GM19099 (cell line): ENCODE measurements around the gene COL5A1.

Experiments
- POLR2A ChIP-seq: IDR thresholded peaks from 3 replicates; pipeline ENCODE4 v1.6.1; 2011; ENCODE audit warnings: low read depth; ENCODE audit not compliant: insufficient read length; ENCODE audit errors: extremely low read depth

Gene COL5A1

DNA sequence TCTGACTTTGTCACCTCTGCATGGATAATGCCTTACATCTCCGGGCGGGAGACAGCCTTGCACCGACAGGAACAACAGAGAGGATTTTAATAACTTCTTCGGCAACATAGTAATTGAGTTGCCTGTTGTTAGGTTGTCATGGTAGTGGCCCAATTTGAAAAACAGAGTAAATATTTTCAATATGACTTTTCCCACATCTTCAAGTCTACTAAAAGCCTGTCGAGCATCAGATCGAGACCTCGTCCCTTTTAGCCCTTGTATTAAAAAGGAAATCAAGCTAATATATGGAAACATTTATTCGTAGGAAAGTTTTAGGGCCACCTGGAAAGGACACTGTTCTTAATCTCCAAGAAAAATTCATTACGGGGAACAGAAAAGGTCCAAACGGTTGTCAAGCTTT lies 168.2 kb downstream of the COL5A1 start:
- TF ChIP-seq POLR2A, result no peak

DNA sequence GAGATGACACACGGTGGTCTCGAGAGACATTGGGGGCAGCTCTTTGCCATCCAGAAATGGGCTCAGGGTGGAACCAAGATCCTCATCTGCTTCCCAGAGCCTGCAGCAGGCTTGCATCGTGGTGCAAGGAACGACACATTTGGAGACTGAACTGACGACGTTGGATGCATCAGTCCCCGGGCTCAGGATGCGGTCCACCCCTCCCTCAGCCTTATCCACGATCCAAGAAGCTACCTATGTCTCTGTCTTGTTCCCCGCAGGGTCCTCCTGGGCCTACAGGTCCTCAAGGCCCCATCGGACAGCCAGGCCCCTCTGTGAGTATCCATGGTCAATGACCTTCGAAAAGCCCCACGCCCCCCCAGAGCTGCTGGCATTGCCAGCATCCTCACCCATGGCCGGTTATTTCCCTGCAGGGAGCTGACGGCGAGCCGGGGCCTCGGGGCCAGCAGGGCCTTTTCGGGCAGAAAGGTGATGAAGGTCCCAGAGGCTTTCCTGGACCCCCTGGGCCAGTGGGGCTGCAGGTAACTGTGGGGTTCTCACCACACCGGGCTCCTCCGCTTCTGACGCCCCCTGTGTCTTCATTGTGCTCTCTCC lies 169.6 kb downstream of the COL5A1 start:
- TF ChIP-seq POLR2A, result no peak

DNA sequence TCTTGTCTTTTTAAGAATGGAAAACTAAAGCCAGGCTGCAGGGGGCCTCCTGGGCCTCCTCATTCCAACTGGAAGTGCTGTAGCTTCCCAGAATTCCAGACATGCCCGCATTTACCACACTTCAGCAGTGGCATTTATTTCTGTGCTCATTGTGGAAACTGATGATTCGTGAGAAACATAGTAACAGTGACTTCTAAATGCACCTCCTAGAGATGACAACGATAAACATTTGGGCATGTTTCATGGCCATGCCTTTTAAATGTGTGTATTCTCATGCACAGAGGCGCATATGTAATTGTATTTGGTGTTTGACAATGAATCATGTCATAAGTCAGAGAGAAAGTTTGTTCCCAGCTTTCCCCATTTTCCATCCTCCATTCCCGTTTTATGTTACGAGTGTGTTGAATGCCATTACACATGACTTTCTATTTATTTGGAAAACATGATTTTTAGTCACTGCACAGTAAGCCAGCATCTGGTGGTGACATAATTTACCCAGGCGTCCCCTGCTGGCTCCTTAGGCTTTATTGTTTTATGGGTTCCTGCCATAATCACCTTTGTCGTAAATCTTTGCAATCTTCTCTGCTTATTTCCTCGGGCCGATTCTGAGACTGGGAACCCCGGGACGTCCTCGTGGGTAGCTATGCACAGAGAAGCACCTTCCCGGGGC lies 170.2 kb downstream of the COL5A1 start:
- no peak for TF ChIP-seq POLR2A

DNA sequence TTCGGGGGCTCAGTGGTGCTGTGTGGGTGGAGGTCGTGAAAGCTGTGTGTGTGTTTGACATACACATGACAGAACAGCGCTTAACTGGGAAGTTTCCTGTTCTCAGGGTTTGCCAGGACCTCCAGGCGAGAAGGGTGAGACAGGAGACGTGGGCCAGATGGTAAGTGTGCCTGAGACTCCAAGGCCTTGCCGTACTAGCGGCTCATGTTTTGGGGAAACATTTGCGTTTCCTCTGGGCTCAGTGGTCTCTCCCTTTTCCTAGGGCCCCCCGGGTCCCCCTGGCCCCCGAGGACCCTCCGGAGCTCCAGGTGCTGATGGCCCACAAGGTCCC lies 170.7 kb downstream of the COL5A1 start:
- no peak for TF ChIP-seq POLR2A

DNA sequence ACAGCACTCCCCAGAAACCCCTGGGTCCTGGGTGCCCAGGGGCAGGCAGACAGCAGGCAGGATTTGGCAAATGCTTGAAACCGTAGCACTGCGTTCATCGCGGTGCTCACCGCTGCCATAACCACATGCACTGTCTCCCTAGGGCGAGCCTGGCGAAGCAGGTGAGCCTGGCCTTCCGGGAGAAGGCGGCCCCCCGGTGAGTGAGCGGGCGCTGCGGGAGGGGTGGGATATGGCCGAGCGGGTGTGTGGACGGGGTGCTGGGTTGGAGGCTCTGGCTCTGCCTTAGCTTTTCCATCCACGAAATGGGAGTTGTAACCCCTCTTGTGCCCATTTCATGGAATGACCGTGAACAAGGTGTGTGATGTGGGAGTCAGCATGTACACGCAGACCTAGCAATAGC lies 172.2 kb downstream of the COL5A1 start:
- no peak for TF ChIP-seq POLR2A

DNA sequence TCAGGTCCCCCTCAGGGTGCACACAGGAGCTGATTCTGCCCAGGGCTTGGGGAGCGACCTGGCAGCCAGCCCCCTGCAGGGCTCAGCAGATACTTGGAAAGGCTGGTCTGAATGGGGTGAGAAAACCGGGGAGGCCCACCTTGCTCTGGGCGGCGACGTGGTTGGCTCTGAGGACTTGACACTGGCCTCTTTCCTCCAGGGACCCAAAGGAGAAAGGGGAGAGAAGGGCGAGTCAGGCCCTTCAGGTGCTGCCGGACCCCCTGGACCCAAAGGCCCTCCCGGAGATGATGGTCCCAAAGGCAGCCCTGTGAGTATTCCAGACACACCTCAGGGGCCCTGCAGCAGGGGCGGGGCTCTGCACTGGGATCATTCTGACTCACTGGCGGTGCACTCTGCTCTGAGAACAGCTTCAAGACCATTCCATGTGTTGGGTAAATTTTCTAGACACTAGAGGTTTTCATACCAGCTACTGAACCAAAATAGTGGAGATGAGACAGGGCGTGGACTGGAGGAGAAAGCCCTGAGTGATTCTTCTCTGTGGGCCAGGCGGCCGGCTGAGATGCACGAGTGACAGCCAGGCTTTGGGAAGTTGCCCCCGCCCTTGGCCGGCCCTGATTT lies 173.1 kb downstream of the COL5A1 start:
- no peak for TF ChIP-seq POLR2A

DNA sequence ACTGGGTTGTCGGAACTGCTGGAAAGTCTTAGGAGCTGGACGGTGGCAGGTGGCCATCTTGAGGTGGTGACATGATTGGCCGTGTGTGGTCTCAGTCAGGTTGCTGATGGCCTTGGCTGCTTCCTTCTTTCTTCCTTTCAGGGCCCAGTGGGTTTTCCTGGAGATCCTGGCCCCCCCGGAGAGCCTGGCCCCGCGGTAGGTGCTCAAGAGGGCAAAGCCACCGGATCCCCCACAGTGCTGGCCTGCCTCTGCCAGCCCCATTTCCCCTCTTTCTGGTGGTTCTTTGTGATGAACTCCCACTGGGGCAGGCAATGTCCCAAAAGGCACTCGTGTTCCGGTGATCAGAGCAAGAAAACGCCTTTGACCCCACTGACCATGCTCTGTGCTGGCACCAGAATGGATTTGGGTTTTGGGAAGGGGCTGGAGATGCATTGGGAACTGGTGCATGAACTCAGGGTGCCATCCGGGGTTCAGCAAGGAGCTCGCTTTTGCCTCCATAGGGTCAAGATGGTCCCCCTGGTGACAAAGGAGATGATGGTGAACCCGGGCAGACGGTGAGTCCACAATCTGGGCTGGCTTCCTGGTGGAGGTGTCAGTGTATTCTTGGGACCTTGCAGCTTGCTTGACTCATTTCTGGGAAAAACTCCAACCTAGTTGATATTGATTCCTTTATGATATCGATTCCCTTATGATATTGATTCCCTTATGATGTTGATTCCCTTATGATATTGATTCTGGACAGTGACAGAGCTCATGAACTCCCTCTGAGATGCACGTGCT lies 174.0 kb downstream of the COL5A1 start:
- no peak for TF ChIP-seq POLR2A

DNA sequence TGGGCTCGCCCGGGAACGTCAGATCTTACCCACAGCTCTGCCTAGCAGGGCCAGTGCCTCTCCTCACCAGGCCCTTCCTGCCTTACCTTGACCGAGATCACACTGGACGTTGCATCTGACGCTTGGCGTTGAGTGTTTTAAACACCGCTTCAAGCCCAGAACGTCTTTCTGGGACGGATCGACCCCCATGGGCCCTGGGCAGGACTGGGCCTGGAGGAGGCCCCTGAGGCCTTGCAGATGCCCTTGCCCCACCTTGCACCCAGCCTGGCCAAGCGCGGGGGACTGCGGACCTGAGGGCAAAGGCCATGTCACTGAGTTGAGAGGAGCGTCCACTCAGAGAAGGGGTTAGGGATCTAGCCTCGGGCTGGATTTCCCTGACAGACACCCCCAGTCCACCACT lies 174.7 kb downstream of the COL5A1 start:
- TF ChIP-seq POLR2A, result no peak

DNA sequence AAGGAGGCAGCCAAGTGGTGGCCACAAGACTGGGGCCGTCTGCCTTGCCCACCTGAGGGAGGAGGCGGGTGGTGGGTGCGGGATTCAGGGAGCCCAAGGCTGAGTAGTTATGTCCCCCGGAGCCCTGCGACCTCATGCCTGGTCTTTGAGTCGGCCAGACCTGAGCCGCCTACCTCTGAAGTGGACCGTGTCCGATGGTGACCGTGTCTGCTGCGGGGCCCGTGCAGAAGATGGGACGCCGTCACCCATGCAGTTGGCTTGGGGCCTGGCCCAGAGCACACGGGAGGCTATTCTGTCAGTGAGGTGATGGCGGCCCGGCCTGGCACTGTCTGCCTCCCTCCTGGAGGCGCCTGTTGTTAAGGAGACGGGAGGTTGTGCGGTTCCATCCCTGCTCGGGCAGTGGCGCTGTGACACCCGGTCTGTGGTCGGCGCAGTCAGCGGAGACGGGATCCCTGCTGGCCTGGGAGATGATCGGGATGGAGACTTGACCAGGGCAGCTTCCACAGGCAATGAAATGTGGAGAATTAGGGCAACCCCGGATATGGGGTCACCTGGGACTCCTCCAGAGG lies 176.5 kb downstream of the COL5A1 start:
- TF ChIP-seq POLR2A, result no peak

DNA sequence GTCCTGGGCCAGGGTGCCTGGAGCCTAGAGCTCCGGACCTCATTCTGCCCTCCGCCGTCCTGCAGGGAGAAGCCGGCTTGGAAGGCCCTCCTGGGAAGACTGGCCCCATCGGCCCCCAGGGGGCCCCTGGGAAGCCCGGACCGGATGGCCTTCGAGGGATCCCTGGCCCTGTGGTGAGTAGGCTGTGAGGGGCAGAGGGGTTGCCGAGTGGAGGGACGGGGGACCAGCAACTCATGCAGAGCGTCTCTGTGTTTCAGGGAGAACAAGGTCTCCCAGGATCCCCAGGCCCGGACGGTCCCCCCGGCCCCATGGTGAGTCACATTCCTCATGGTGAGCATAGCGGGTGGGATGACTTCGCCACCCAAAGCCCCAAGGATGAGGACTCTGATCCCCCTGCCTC lies 177.0 kb downstream of the COL5A1 start:
- no peak for TF ChIP-seq POLR2A

DNA sequence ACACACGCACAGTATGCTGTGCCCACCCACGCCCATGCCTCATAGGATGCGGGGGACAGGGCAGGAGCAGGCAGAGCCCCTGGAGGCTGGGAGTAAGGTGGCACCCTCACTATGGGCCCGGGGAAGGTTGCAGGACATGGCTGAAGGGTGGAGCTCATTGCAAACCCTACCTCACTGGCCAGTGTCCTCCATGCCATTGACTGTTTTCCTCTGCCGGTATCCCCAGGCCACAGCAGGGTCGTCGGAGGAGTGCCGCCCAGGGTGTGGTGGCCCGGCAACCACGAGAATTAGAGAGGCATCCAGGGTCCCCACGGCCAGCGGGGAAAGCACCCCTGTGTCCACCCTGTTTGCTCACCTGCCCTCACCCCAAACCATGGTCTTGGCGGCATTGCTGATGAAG lies 179.3 kb downstream of the COL5A1 start:
- TF ChIP-seq POLR2A, result no peak

DNA sequence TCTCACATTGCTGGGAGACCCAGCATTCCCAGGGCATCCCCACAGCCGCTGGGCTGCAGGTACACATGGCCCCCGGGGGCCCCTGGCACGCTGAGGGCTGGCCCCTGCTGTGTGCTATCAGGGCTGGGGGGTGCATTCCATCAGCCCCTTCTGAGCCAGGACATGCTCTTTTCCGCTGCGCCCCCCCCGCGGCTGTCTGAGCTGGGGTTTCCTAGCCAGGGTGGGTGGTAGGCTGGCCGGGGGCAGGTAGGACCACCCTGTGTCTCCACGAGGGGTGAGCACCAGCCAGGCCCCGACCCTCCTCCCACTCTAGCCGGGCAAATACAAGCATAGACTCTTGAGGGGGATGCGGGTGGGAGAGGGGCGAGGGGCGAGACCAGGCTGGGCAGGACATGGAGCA lies 180.9 kb downstream of the COL5A1 start:
- TF ChIP-seq POLR2A, result no peak

DNA sequence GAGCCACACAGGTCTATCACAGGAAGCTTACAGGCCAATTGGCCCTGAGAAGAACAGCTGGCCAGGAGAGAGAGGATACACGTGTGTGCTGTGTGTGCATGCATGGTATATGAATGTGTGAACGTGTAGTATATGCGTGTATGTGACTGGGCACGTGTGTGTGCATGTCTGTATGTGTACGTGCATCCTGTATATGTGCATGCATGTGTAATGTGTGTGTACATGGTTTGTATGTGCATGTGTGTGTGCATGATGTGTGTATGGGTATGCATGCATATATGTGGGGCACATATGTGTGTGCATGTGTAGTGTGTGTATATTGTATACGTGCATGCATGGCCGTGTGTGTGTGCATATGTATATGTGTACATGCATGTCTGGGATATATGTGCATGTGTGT lies 182.0 kb downstream of the COL5A1 start:
- no peak for TF ChIP-seq POLR2A

DNA sequence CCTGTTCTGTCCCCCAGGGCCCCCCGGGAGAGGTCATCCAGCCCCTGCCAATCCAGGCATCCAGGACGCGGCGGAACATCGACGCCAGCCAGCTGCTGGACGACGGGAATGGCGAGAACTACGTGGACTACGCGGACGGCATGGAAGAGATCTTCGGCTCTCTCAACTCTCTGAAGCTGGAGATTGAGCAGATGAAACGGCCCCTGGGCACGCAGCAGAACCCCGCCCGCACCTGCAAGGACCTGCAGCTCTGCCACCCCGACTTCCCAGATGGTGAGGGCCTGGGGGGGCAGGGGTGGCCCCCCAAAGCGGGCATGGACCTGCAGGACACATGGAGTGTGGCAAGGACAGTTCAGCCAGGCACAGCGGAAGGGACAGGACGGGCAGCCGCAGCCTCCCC lies 183.0 kb downstream of the COL5A1 start:
- no peak for TF ChIP-seq POLR2A

DNA sequence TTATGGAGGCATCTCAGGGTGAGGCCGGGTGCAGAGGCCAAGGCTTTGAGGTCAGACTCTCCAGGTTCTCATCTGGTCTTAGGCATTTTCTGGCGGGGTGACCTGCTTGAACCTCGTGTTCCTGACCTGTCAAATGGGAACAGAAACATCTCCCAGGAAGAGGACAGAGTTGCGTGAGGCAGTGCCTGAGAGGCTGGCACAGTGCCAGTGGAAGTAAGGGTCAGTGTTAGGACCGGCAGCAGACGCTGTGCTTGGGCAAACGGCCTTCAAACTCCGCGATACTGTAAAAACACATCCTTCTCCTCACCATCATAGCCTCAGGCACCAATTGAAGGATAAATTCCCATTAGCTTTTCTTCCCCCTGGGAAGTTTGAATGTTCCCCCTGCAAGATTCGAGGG lies 183.4 kb downstream of the COL5A1 start:
- no peak for TF ChIP-seq POLR2A
